Measurements from ENCODE around the gene REPS1. TPM values are rescaled to one million over a fixed set of nuclear protein-coding genes. Genes with fewer than 3 reads are reported as not detected.

The REPS1 gene
- total RNA-seq, 5 donors from 2014 or later (not counting 1 experiment from before 2014, with no cell fraction given): 43.6 to 71.3 (median 46.5) TPM

DNA sequence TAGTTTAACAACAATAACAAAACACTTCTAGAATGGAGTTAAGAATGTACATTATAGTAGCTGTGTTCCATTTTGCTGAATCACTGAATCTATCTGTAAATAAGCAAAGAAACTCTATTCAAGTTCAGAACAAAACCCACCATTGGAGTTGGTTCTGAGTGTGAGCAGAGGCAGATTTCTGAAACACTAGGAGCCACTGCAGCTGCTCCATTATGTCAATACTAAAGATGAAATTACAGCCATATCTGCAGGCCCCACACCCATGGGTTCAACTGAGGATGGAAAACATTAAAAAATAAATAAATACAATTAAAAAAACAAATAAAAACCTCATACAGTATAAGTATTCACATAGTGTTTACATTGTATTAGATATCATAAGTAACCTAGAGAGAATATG lies 91.0 kb downstream of the REPS1 start:
- Mint-ChIP-seq H3K4me1 (no peaks in the 10 kb centered on the region), H3K27me3 (no peaks in the 10 kb centered on the region), H3K9me3 (peaks cover 0 to 3% (median 0%) of the 10 kb centered on the region in 3 donors), H3K36me3 (peaks cover 36% of the 10 kb centered on the region), H3K27ac (no peak overlapping the region), H3K4me3 (no peak overlapping the region)
- no peak overlapping the region for H3K27ac ChIP-seq (ENCODE audit: low read length)
- DNase-seq: no peak
- no peaks in the 10 kb centered on the region for H3K27me3 ChIP-seq (replicated peaks in 1 of 2; ENCODE audit: control insufficient read depth in 2 of 2, extremely low read depth in 1 of 2, insufficient read depth in 2 of 2, low read length in 1 of 2)
- ChIA-PET CTCF (no interaction called here), POLR2A (no interaction called here)
- H3K9me3 ChIP-seq: no peaks in the 10 kb centered on the region
- no peaks in the 10 kb centered on the region for H3K4me1 ChIP-seq (ENCODE audit: control insufficient read depth in 1 of 2, extremely low read depth in 1 of 2, insufficient read depth in 2 of 2, low read length in 2 of 2)
- no peak for ATAC-seq (replicated peaks in 1 of 4)
- H3K36me3 ChIP-seq (ENCODE audit: control insufficient read depth in 2 of 2, extremely low read depth in 1 of 2, insufficient read depth in 1 of 2, low read length in 1 of 2): peaks cover 13 to 14% of the 10 kb centered on the region in 2 donors
- no peak overlapping the region for H3K4me3 ChIP-seq (ENCODE audit: control insufficient read depth in 1 of 2, extremely low read depth in 1 of 2, low read length in 1 of 2)

DNA sequence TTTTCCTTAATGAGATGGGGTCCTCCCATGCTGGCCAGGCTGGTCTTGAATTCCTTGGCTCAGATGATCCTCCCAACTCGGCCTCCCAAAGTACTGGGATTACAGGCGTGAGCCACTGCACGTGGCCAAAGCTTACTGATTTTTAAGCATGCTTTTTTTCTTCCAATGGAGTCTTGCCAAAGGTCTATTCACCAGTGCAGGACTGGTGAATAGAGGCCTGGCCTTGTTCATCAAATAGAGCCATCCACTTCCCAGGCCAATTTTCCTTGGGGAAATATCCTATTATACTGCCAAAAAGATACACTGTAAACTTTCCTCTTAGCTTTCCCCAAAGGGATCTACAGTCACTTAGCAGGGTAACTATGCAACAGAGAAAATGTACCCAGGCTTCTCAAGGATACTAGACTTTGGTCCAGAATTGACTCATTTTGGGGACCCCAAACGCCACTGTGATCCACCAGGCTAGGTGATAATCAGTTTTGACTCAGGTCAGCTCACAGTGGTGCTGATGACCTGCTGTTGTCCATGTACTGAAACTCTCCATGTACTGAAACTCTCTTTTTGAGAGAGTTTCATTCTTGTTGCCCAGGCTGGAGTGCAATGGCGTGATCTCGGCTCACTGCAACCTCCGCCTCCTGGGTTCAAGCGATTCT lies 91.8 kb downstream of the REPS1 start:
- Histone ChIP-seq H3K27me3 (replicated peaks in 1 of 2; ENCODE audit: control insufficient read depth in 2 of 2, extremely low read depth in 1 of 2, insufficient read depth in 2 of 2, low read length in 1 of 2) (no peaks in the 10 kb centered on the region), H3K27ac (ENCODE audit: low read length) (no peak overlapping the region), H3K4me1 (ENCODE audit: control insufficient read depth in 1 of 2, extremely low read depth in 1 of 2, insufficient read depth in 2 of 2, low read length in 2 of 2) (no peaks in the 10 kb centered on the region), H3K9me3 (no peaks in the 10 kb centered on the region), H3K36me3 (ENCODE audit: control insufficient read depth in 2 of 2, extremely low read depth in 1 of 2, insufficient read depth in 1 of 2, low read length in 1 of 2) (peaks cover 7% of the 10 kb centered on the region in 2 donors), H3K4me3 (ENCODE audit: control insufficient read depth in 1 of 2, extremely low read depth in 1 of 2, low read length in 1 of 2) (no peak overlapping the region)
- POLR2A ChIA-PET: interaction anchor here in 1 of 2 donors (0.6 to 0.7 kb wide), 3 partner anchors 146 to 284 kb away, joined by 7 to 8 read pairs (median 7); no protein-coding TSS in a partner anchor
- 94% methylated on average over 6 of the region's 8 CpGs for WGBS (ENCODE audit: insufficient coverage)
- CTCF ChIA-PET: interaction anchor here in 1 of 2 donors (0.9 kb wide), 1 partner anchor 468 kb away, joined by 4 read pairs; no protein-coding TSS in a partner anchor
- Mint-ChIP-seq H3K27ac (no peak overlapping the region), H3K27me3 (no peaks in the 10 kb centered on the region), H3K36me3 (peaks cover 29% of the 10 kb centered on the region), H3K4me1 (no peaks in the 10 kb centered on the region), H3K9me3 (peaks cover 0 to 10% (median 5%) of the 10 kb centered on the region in 3 donors), H3K4me3 (no peak overlapping the region)
- DNase-seq: no peak
- no peak for ATAC-seq (replicated peaks in 1 of 4)

DNA sequence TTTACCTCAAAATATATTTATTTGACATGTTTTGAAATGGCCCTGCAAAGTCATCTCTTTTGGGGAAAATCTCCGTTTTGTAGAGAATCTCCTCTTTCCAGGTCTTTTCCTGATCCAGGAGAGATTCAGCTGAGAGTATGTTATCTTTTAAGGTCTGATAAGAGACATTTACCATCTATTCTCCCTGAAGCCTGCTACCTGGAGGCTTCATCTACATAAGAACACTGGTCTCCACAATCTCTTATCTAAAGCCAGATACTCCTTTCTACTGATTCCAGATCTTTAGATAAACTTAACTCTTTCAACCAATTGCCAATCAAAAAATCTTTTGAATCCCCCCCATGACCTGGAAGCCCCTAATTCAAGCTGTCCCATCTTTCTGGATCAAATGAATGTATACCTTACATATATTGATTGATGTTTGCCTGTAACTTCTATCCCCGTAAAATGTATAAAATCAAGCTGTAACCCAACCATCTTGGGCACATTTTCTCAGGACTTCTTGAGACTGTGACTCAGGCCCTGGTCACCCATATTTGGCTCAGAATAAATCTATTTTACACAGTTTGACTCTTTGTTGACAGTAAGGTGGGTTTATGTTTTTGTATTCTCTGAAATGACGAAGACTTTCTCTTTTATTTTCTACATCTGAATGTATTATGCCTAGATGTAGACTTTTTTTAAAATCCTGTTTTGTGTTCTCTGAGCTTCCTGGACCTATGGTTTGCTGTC lies 96.6 kb downstream of the REPS1 start:
- H3K36me3 ChIP-seq (ENCODE audit: control insufficient read depth in 2 of 2, extremely low read depth in 1 of 2, insufficient read depth in 1 of 2, low read length in 1 of 2): no peaks in the 10 kb centered on the region
- ATAC-seq (replicated peaks in 1 of 4) (no peak), DNase-seq (no peak)
- H3K27me3 ChIP-seq (replicated peaks in 1 of 2; ENCODE audit: control insufficient read depth in 2 of 2, extremely low read depth in 1 of 2, insufficient read depth in 2 of 2, low read length in 1 of 2): no peaks in the 10 kb centered on the region
- no CpG with 5 or more reads among the region's 3 CpGs for WGBS (ENCODE audit: insufficient coverage)
- no peaks in the 10 kb centered on the region for H3K36me3 Mint-ChIP-seq
- CTCF ChIA-PET: no interaction called here
- no peak overlapping the region for H3K27ac ChIP-seq (ENCODE audit: low read length)
- no peaks in the 10 kb centered on the region for H3K9me3 ChIP-seq
- H3K4me1 Mint-ChIP-seq: no peaks in the 10 kb centered on the region
- peaks cover 0 to 10% (median 5%) of the 10 kb centered on the region in 3 donors for H3K9me3 Mint-ChIP-seq
- H3K27me3 Mint-ChIP-seq: no peaks in the 10 kb centered on the region
- POLR2A ChIA-PET: interaction anchor here in 1 of 2 donors (0.6 kb wide), 1 partner anchor 319 kb away, joined by 3 read pairs; no protein-coding TSS in a partner anchor
- H3K27ac Mint-ChIP-seq: peak overlapping the region in 1 of 2 donors; percentile 21
- no peaks in the 10 kb centered on the region for H3K4me1 ChIP-seq (ENCODE audit: control insufficient read depth in 1 of 2, extremely low read depth in 1 of 2, insufficient read depth in 2 of 2, low read length in 2 of 2)
- H3K4me3 ChIP-seq (ENCODE audit: control insufficient read depth in 1 of 2, extremely low read depth in 1 of 2, low read length in 1 of 2): no peak overlapping the region
- no peak overlapping the region for H3K4me3 Mint-ChIP-seq

DNA sequence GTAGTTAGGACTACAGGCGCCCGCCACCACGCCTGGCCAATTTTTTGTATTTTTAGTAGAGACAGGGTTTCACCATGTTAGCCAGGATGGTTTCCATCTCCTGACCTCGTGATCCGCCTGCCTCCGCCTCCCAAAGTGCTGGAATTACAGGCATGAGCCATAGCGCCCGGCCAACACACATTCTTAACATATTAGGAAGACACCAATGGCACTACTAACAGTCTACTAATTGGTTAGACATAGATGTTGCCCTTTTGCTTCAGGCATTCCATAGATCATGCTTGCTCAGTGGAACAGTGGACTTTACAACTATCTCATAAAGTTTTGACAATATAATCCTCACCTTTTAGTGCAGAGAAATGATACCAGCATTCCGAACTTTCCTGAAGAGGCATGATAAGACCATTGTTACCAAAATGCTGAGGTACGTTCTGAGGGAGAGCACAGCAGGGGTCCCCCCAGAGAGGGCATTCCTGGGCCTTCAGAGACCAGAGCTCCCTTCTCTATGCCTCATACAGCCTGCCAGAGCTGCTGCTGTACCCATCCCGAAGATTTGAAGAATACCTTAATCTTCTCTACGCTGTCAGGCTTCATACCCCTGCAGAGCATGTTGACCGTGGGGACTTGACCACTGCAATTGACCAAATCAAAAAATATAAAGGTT lies 102.8 kb downstream of the REPS1 start:
- no peaks in the 10 kb centered on the region for H3K4me1 ChIP-seq (ENCODE audit: control insufficient read depth in 1 of 2, extremely low read depth in 1 of 2, insufficient read depth in 2 of 2, low read length in 2 of 2)
- H3K27ac Mint-ChIP-seq: peak overlapping the region in 1 of 2 donors; percentile 18
- no peaks in the 10 kb centered on the region for H3K9me3 Mint-ChIP-seq
- no peaks in the 10 kb centered on the region for H3K27me3 Mint-ChIP-seq
- H3K27me3 ChIP-seq (replicated peaks in 1 of 2; ENCODE audit: control insufficient read depth in 2 of 2, extremely low read depth in 1 of 2, insufficient read depth in 2 of 2, low read length in 1 of 2): no peaks in the 10 kb centered on the region
- H3K9me3 ChIP-seq: no peaks in the 10 kb centered on the region
- no peak for DNase-seq
- no peak overlapping the region for H3K4me3 Mint-ChIP-seq
- no peaks in the 10 kb centered on the region for H3K36me3 ChIP-seq (ENCODE audit: control insufficient read depth in 2 of 2, extremely low read depth in 1 of 2, insufficient read depth in 1 of 2, low read length in 1 of 2)
- ATAC-seq (replicated peaks in 1 of 4): no peak
- POLR2A ChIA-PET: no interaction called here
- CTCF ChIA-PET: no interaction called here
- H3K27ac ChIP-seq (ENCODE audit: low read length): no peak overlapping the region
- WGBS (ENCODE audit: insufficient coverage): 91% methylated on average over 4 of the region's 13 CpGs
- H3K36me3 Mint-ChIP-seq: no peaks in the 10 kb centered on the region
- H3K4me3 ChIP-seq (ENCODE audit: control insufficient read depth in 1 of 2, extremely low read depth in 1 of 2, low read length in 1 of 2): no peak overlapping the region
- no peaks in the 10 kb centered on the region for H3K4me1 Mint-ChIP-seq

DNA sequence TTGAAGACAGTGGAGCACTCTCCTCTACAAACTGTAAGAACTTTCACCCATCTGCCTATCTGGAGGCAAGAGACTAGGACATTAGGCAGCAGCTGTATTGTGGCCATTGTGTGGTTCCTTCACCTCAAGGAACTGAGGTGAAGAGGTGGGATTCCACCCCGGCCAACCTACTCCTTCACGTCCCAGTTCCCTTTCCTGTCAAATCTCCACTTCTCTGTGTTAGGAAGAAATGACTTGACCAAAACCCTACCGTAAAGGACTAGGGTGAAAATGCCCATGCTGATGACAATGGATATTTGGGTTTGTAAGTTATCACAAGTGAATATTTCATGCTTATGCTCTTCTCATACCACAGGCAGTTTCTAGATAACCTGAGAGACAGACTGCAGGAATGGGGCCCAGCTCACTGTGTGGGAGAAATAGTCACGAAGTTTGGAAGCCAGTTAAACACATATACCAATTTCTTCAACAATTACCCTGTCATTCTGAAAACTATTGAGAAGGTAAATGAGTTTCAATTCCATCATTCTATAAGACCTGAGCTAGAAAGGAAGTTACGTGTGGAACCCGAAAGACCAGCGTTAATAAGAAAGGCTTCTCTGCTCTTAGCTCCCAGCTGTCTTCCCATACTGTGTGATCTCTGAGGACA lies 105.6 kb downstream of the REPS1 start:
- ATAC-seq (replicated peaks in 1 of 4): peak in 1 of 4 experiments; percentile 37
- H3K27me3 ChIP-seq (replicated peaks in 1 of 2; ENCODE audit: control insufficient read depth in 2 of 2, extremely low read depth in 1 of 2, insufficient read depth in 2 of 2, low read length in 1 of 2): no peaks in the 10 kb centered on the region
- CTCF ChIA-PET: no interaction called here
- H3K4me1 ChIP-seq (ENCODE audit: control insufficient read depth in 1 of 2, extremely low read depth in 1 of 2, insufficient read depth in 2 of 2, low read length in 2 of 2): no peaks in the 10 kb centered on the region
- no peaks in the 10 kb centered on the region for H3K36me3 ChIP-seq (ENCODE audit: control insufficient read depth in 2 of 2, extremely low read depth in 1 of 2, insufficient read depth in 1 of 2, low read length in 1 of 2)
- no peaks in the 10 kb centered on the region for H3K9me3 ChIP-seq
- DNase-seq: no peak
- no peak overlapping the region for H3K27ac ChIP-seq (ENCODE audit: low read length)
- no peaks in the 10 kb centered on the region for H3K36me3 Mint-ChIP-seq
- no peak overlapping the region for H3K4me3 ChIP-seq (ENCODE audit: control insufficient read depth in 1 of 2, extremely low read depth in 1 of 2, low read length in 1 of 2)
- POLR2A ChIA-PET: no interaction called here
- no peaks in the 10 kb centered on the region for H3K27me3 Mint-ChIP-seq
- WGBS (ENCODE audit: insufficient coverage): no CpG with 5 or more reads among the region's 7 CpGs
- H3K9me3 Mint-ChIP-seq: no peaks in the 10 kb centered on the region
- H3K27ac Mint-ChIP-seq: no peak overlapping the region
- H3K4me1 Mint-ChIP-seq: no peaks in the 10 kb centered on the region
- H3K4me3 Mint-ChIP-seq: no peak overlapping the region

DNA sequence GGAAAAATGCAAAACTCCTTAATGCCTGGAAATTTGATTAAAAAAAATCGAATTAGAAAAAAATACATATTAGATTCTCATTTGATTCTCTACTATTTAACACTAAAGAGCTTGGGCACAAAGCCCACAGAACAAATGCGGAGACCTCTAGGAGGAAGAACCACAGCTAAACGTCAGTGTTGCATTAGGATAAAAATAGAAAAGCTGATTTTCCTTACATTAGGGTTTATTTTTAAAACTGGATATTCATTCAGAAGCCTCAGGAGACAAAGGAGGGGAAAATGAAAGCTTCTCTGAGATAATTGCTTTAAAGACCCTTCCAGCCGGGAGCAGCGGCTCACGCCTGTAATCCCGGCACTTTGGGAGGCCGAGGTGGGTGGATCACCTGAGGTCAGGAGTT lies 114.9 kb downstream of the REPS1 start:
- CTCF ChIA-PET: no interaction called here
- POLR2A ChIA-PET: no interaction called here
- Histone ChIP-seq H3K4me1 (ENCODE audit: control insufficient read depth in 1 of 2, extremely low read depth in 1 of 2, insufficient read depth in 2 of 2, low read length in 2 of 2) (no peaks in the 10 kb centered on the region), H3K27ac (ENCODE audit: low read length) (no peak overlapping the region), H3K36me3 (ENCODE audit: control insufficient read depth in 2 of 2, extremely low read depth in 1 of 2, insufficient read depth in 1 of 2, low read length in 1 of 2) (no peaks in the 10 kb centered on the region), H3K4me3 (ENCODE audit: control insufficient read depth in 1 of 2, extremely low read depth in 1 of 2, low read length in 1 of 2) (no peak overlapping the region), H3K9me3 (no peaks in the 10 kb centered on the region), H3K27me3 (replicated peaks in 1 of 2; ENCODE audit: control insufficient read depth in 2 of 2, extremely low read depth in 1 of 2, insufficient read depth in 2 of 2, low read length in 1 of 2) (peaks cover 0 to 3% of the 10 kb centered on the region in 2 experiments)
- DNase-seq: no peak
- H3K27me3 Mint-ChIP-seq: peaks cover 0 to 4% of the 10 kb centered on the region in 2 donors
- ATAC-seq (replicated peaks in 1 of 4): no peak
- H3K4me3 Mint-ChIP-seq: no peak overlapping the region
- no peak overlapping the region for H3K27ac Mint-ChIP-seq
- no peaks in the 10 kb centered on the region for H3K4me1 Mint-ChIP-seq
- no peaks in the 10 kb centered on the region for H3K9me3 Mint-ChIP-seq
- H3K36me3 Mint-ChIP-seq: no peaks in the 10 kb centered on the region
- 96% methylated on average over 7 of the region's 8 CpGs for WGBS (ENCODE audit: insufficient coverage)

Measured in T-cell (primary cell).